Uterus (tissue), 4 donors: ENCODE data around the gene SYMPK. TPM values are rescaled to one million over a fixed set of nuclear protein-coding genes. Genes with fewer than 3 reads are reported as not detected.

Experiments
- DNase-seq, 2 donors: peaks; one replicate each; pipeline ENCODE4 v3.0.0-alpha.2; 2019 to 2020
- H3K27ac ChIP-seq, 2 donors: fragments of 200-600 bp; sonication (generic); 1 replicate in 1 of 2; 2 replicates in 1 of 2; pipeline ENCODE4 v1.5.1; 2016 to 2018
- H3K27me3 ChIP-seq, 2 donors: fragments of 200-600 bp; sonication (generic); one replicate each; pipeline ENCODE4 v1.5.1; 2018 to 2019; ENCODE audit warnings: control low read depth in 1 of 2
- H3K36me3 ChIP-seq, 2 donors: fragments of 200-600 bp; sonication (generic); one replicate each; pipeline ENCODE4 v1.5.1; 2019; ENCODE audit warnings: control low read depth in 1 of 2
- H3K4me1 ChIP-seq, 2 donors: fragments of 200-600 bp; sonication (generic); one replicate each; pipeline ENCODE4 v1.5.1; 2018 to 2019; ENCODE audit warnings: control low read depth in 1 of 2
- H3K4me3 ChIP-seq, 2 donors: fragments of 200-600 bp; sonication (generic); 1 replicate in 1 of 2; 2 replicates in 1 of 2; pipeline ENCODE4 v1.5.1; 2018 to 2019; ENCODE audit warnings: mild to moderate bottlenecking in 1 of 2
- H3K9me3 ChIP-seq, 2 donors: fragments of 200-600 bp; sonication (generic); one replicate each; pipeline ENCODE4 v1.5.1; 2019; ENCODE audit warnings: control low read depth in 1 of 2
- POLR2A ChIP-seq, 2 donors: fragments of 450-650 bp; IDR thresholded peaks; one replicate each; pipeline ENCODE4 v1.6.1; 2016; ENCODE audit warnings: antibody characterized with exemption in 2 of 2, mild to moderate bottlenecking in 1 of 2, moderate library complexity in 1 of 2
- intact Hi-C: fragments of 100-400 bp; cut with DNase I; formaldehyde crosslinking; loops from one replicate; pipeline ENCODE4 v1.15.1; 2023; ENCODE audit warnings: low total_unique reads
- total RNA-seq, 4 donors: library from RNA; depleted of rRNA in 3 of 4; stranded (reverse); fragments of >200 nt in 3 of 4; gene quantifications; one replicate each; pipeline versions ENCODE4 v1.1.0 to v1.2.4, GENCODE V29; 2014 to 2023
- TF ChIP-seq, protein P1 (sequence below), 4 experiments: fragments of 200-600 bp in 2 of 4; fragments of 450-650 bp in 2 of 4; sonication (generic) in 2 of 4; IDR thresholded peaks; one replicate each; pipeline ENCODE4 v1.5.1; 2016 to 2019; ENCODE audit warnings: antibody characterized with exemption in 4 of 4, mild to moderate bottlenecking in 2 of 4, moderate library complexity in 1 of 4
- donor health status: DM: yes; HTN: yes; CAD: no.

Gene SYMPK
- total RNA-seq, 4 donors from 2014 or later, result 32.0 to 72.6 (median 46.4) TPM

DNA sequence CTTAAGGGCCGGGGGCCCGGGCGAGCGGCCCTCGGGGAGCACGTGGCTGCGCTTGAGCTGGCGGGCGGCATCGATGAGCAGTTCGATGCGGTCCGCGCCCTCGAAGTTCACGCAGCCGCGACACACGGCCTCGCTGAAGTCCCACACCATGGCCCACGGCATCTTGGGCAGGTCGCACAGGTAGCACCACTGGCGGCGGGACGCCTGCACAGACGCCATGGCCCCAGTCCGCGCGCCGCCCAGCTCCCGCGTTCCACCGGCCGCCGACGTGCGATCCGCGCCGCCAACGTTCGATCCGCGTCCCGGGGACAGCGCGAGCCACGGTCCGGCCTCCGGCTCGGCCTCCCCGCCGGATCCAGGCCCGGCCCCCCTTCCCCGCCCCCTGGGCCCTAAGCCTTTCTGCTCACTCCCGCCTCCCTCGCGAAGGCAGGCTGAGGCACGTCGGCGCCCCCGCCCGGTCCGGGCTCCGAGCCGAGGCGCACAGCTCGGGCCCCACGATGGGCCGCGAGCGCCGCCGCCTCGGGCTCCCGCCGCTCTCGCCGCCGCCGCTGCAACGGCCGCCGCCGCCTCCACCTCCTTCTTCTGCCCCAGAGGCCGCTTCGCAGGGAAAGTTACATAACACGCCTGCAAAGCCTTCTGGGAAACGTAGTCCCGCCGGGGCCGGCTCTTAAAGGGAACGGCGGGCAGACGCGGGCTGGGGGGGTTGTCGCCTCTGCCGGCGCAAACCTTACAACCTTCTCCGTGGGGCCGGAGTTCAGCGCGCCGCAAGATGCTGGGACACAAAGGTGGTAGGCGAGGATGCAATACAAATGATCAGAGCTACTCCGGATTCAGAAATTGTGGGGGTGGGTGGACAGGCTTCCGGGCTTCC, 22.8 kb upstream of the SYMPK start, which contains the start of gene IRF2BP1:
Gene IRF2BP1, minus strand, starts transcription at position 586 of the 871 bp plus-strand sequence. Its CDS starts 367 bp downstream, at position 219.
- TF ChIP-seq, protein P1, sequence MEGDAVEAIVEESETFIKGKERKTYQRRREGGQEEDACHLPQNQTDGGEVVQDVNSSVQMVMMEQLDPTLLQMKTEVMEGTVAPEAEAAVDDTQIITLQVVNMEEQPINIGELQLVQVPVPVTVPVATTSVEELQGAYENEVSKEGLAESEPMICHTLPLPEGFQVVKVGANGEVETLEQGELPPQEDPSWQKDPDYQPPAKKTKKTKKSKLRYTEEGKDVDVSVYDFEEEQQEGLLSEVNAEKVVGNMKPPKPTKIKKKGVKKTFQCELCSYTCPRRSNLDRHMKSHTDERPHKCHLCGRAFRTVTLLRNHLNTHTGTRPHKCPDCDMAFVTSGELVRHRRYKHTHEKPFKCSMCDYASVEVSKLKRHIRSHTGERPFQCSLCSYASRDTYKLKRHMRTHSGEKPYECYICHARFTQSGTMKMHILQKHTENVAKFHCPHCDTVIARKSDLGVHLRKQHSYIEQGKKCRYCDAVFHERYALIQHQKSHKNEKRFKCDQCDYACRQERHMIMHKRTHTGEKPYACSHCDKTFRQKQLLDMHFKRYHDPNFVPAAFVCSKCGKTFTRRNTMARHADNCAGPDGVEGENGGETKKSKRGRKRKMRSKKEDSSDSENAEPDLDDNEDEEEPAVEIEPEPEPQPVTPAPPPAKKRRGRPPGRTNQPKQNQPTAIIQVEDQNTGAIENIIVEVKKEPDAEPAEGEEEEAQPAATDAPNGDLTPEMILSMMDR (IDR thresholded peaks at IDR 0.05), result peak in 1 of 4 experiments; percentile 36
- TF ChIP-seq POLR2A (IDR thresholded peaks at IDR 0.05), result peak; percentile 81 to 89
- peaks cover 7 to 30% of the 10 kb centered on the region in 2 donors for H3K4me1 ChIP-seq
- intact Hi-C loops, result no loop called here

DNA sequence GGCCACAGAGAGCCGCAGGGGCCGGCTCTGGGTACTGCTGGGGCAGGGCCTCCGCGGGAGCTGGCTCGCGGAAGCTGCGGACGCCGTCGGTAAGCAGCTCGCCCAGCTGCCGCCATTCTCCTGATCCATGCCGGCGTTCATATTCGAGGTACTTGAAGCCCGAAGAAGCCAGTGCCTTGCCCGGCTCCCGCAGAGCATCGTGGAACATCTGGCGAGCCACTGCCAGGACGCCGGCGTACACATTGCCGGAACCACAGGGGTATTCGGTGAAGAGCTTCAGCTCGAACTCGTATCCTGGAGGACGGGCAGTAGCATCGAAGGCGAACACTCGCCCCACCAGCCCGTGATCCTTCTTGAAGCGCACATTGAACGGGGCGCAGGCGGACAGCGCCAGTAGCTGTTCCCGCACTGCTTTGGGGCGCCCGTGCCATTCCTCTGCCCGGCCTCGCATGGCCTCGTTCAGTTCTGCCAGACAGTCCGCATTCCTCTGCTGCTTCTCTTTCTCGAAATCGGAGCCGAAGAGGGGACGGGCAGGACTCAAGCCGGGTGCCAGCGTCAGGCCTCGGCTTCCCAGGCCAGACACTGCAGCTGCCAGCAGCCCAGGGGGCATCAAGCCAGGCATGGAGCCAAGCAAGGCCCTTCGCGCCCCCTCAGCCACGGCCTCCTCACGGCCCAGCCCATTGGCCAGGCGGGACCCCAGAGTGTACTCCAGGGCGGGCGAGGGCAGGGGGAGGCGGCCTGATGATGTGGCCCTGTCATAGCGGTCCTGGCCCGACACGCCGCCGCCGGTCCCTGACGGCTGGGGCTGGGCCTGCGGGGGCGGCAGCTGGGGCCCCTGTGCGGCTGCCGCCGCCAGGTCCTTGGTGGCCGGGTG, 22.0 kb upstream of the SYMPK start:
- intact Hi-C loops, result no loop called here
- Histone ChIP-seq H3K9me3 (no peaks in the 10 kb centered on the region), H3K27ac (peak overlapping the region; percentile 96), H3K36me3 (no peaks in the 10 kb centered on the region), H3K4me1 (peaks cover 7 to 30% of the 10 kb centered on the region in 2 donors), H3K4me3 (peak overlapping the region; percentile 49 to 74), H3K27me3 (no peaks in the 10 kb centered on the region)
- DNase-seq, result peak in 1 of 2 donors; percentile 36
- TF ChIP-seq, protein P1 (IDR thresholded peaks at IDR 0.05), result no peak
- no peak for TF ChIP-seq POLR2A (IDR thresholded peaks at IDR 0.05)

More for the DNA sequence above, 22.8 kb upstream of the SYMPK start, which contains the start of gene IRF2BP1:
- no peaks in the 10 kb centered on the region for H3K9me3 ChIP-seq
- H3K36me3 ChIP-seq, result no peaks in the 10 kb centered on the region
- peak within 1 kb of the TSS; percentile 96 for H3K27ac ChIP-seq
- no peaks in the 10 kb centered on the region for H3K27me3 ChIP-seq
- peak; percentile 93 to 94 for DNase-seq
- peak within 1 kb of the TSS; percentile 49 to 74 for H3K4me3 ChIP-seq

GRCh38 chr19:45883881-45884681, 21.1 kb upstream of the SYMPK start:
- Histone ChIP-seq H3K36me3 (no peaks in the 10 kb centered on the region), H3K9me3 (no peaks in the 10 kb centered on the region), H3K4me3 (no peak overlapping the region), H3K27ac (no peak overlapping the region), H3K4me1 (peaks cover 7 to 30% of the 10 kb centered on the region in 2 donors), H3K27me3 (no peaks in the 10 kb centered on the region)
- intact Hi-C loops, result no loop called here
- TF ChIP-seq, protein P1 (IDR thresholded peaks at IDR 0.05), result no peak
- TF ChIP-seq POLR2A (IDR thresholded peaks at IDR 0.05), result no peak
- DNase-seq, result no peak

DNA sequence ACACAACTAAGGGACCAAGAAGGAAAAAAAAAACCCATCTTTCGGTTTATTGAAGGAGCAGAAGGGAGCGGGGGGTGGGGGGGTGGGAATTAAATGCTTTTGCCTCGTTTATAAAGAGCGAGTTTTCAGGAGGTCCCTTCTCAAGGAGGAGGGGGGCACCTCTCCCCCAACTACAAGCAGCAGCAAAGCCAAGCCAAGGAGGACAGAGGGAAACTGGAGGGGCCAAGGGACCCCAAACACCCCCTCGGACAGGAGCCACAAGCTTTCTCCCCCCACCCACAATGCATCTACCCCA, 20.6 kb upstream of the SYMPK start:
- Histone ChIP-seq H3K36me3 (no peaks in the 10 kb centered on the region), H3K27me3 (no peaks in the 10 kb centered on the region), H3K4me3 (no peak overlapping the region), H3K9me3 (no peaks in the 10 kb centered on the region), H3K4me1 (peaks cover 7 to 30% of the 10 kb centered on the region in 2 donors), H3K27ac (no peak overlapping the region)
- no peak for DNase-seq
- intact Hi-C loops, result no loop called here
- TF ChIP-seq, protein P1 (IDR thresholded peaks at IDR 0.05), result peak in 1 of 4 experiments; percentile 1
- TF ChIP-seq POLR2A (IDR thresholded peaks at IDR 0.05), result no peak
